ENCODE data around the gene DENND5B.

- TF ChIP-seq RUNX3 (IDR thresholded peaks at IDR 0.05; ENCODE audit: low read length) (no peak), CBX3 (IDR thresholded peaks at IDR 0.05; ENCODE audit: borderline replicate concordance, low read depth) (no peak), SRF (IDR thresholded peaks at IDR 0.05; ENCODE audit: low read depth in 2 of 2, low read length in 2 of 2) (0 out of 4 replicates have a peak, but pooled peaks of 1 of the 2 experiments have one; percentile 9), MAX (IDR thresholded peaks at IDR 0.05; ENCODE audit: low read depth, low read length) (no peak), SREBF1 (IDR thresholded peaks at IDR 0.05; ENCODE audit: low read length) (no peak), CHD2 (IDR thresholded peaks at IDR 0.05; ENCODE audit: borderline replicate concordance, low read depth, low read length) (no peak)
These were observed 228.7 kb downstream of the DENND5B start for GRCh38 chr12:31362115-31362758.

Measured in GM12878 (cell line).